K562 (cell line): Measurements from ENCODE around the gene SYNPO2. TPM values are rescaled to one million over a fixed set of nuclear protein-coding genes. Genes with fewer than 3 reads are reported as not detected.

Experiments used
- ATAC-seq: fragments of 200-7000 bp; cut with Tn5 transposase; 3 replicates; pipeline ENCODE4 v1.9.1; 2020; ENCODE audit warnings: moderate library complexity
- BruUV-seq: library from RNA; stranded (reverse); fragments of 400-500 nt; replicated peaks from 2 replicates; lab custom pipeline; 2021; lab: Mats Ljungman, UMichigan
- CTCF ChIA-PET: fragments of 300-600 bp; formaldehyde crosslinking; extraction: SDS; loops from one replicate; lab custom pipeline; 2021; ENCODE audit warnings: low intra/inter-chr PET ratio; lab: Yijun Ruan, JAX
- POLR2A ChIA-PET: fragments of 300-600, 350-650 bp; sonication (Branson Sonifier 250); formaldehyde crosslinking; extraction: SDS; loops from one replicate; lab custom pipeline; 2021; ENCODE audit warnings: antibody characterized with exemption, inconsistent platforms; lab: Yijun Ruan, JAX
- DNase-seq, 4 experiments: peaks; one replicate each; pipeline versions ENCODE4 v3.0.0 to v3.0.0-alpha.2; 2011 to 2018; ENCODE audit warnings: low spot score in 3 of 4, mixed read lengths in 3 of 4; ENCODE audit errors: extremely low read depth in 1 of 4
- FAIRE-seq: peaks from 2 replicates; lab custom pipeline; 2011; peaks lifted over from hg19 to GRCh38; lab: Jason Lieb, UNC
- H2AFZ ChIP-seq: 2 replicates; pipeline ENCODE4 v1.6.0; 2011; ENCODE audit warnings: low read depth, low read length, control low read depth, inconsistent platforms
- H3K27ac ChIP-seq: fragments of 200-600 bp; 3 replicates; pipeline ENCODE4 v1.8.0; 2011; ENCODE audit warnings: low read depth, mild to moderate bottlenecking, control low read depth, inconsistent platforms, low read length, moderate library complexity, mixed read lengths; ENCODE audit errors: extremely low read depth
- H3K27me3 ChIP-seq, 2 experiments: fragments of 300-600 bp in 1 of 2; 2 replicates in 1 of 2; 3 replicates in 1 of 2; pipeline versions ENCODE4 v1.6.0 to v1.8.0; 2011; ENCODE audit warnings: inconsistent platforms in 2 of 2, low read length in 2 of 2, mild to moderate bottlenecking in 1 of 2, mixed read lengths in 1 of 2, moderate library complexity in 1 of 2; ENCODE audit not compliant: control insufficient read depth in 2 of 2, insufficient read depth in 2 of 2
- H3K36me3 ChIP-seq: fragments of 300-600 bp; 3 replicates; pipeline ENCODE4 v1.8.0; 2011; ENCODE audit warnings: mild to moderate bottlenecking, low read length, inconsistent platforms; ENCODE audit not compliant: control insufficient read depth, insufficient read depth
- H3K4me1 ChIP-seq, 2 experiments: fragments of 200-600 bp in 1 of 2; replicated peaks in 1 of 2; 2 replicates in 1 of 2; 3 replicates in 1 of 2; pipeline versions ENCODE4 v1.5.1 to v1.8.0; 2011; ENCODE audit warnings: inconsistent platforms in 2 of 2, low read length in 2 of 2, mild to moderate bottlenecking in 1 of 2, mixed read lengths in 1 of 2, moderate library complexity in 1 of 2; ENCODE audit not compliant: control insufficient read depth in 2 of 2, insufficient read depth in 2 of 2
- H3K4me2 ChIP-seq: 2 replicates; pipeline ENCODE4 v1.6.1; 2011; ENCODE audit warnings: low read length, control low read depth, inconsistent platforms, mixed read lengths; ENCODE audit not compliant: insufficient read depth
- H3K4me3 ChIP-seq: fragments of 200-600 bp; sonication (generic), shearing (Covaris generic); 2 replicates; pipeline ENCODE4 v1.5.1; 2016; ENCODE audit warnings: control low read depth, inconsistent platforms
- H3K79me2 ChIP-seq: fragments of 200-600 bp; 3 replicates; pipeline ENCODE4 v1.8.0; 2011; ENCODE audit warnings: low read length, inconsistent platforms; ENCODE audit not compliant: control insufficient read depth, insufficient read depth
- H3K9ac ChIP-seq, 2 experiments: 2 replicates each; pipeline versions ENCODE4 v1.6.0 to v1.6.1; 2011; ENCODE audit warnings: low read depth in 2 of 2, low read length in 2 of 2, control low read depth in 1 of 2, inconsistent platforms in 1 of 2, mild to moderate bottlenecking in 1 of 2, mixed read lengths in 1 of 2; ENCODE audit not compliant: insufficient read depth in 1 of 2
- H3K9me1 ChIP-seq: one replicate; pipeline ENCODE4 v1.6.0; 2011; ENCODE audit warnings: inconsistent platforms, mild to moderate bottlenecking, low read length, moderate library complexity; ENCODE audit not compliant: control insufficient read depth, insufficient read depth
- H3K9me3 ChIP-seq: replicated peaks from 2 replicates; pipeline ENCODE4 v1.5.1; 2011; ENCODE audit warnings: low read depth, low read length, inconsistent platforms; ENCODE audit not compliant: control insufficient read depth, insufficient read depth
- H4K20me1 ChIP-seq: replicated peaks from 2 replicates; pipeline ENCODE4 v1.6.1; 2011; ENCODE audit warnings: low read length, inconsistent platforms, mixed read lengths; ENCODE audit not compliant: control insufficient read depth, insufficient read depth
- CEBPB ChIP-seq: fragments of 450-650 bp; IDR thresholded peaks from 2 replicates; pipeline ENCODE4 v1.6.1; 2016; ENCODE audit warnings: missing genetic modification characterization, missing compliant biosample characterization
- CEBPG ChIP-seq, 3 experiments: fragments of 200-800 bp in 1 of 3; sonication (Bioruptor generic) in 1 of 3; sonication (generic) in 1 of 3; formaldehyde crosslinking in 1 of 3; IDR thresholded peaks in 2 of 3; conservative IDR thresholded peaks in 1 of 3; 2 replicates each; pipeline versions ENCODE4 v1.6.1 to v1.8.0; 2016 to 2022; ENCODE audit warnings: missing compliant biosample characterization in 2 of 3, missing genetic modification characterization in 2 of 3, mild to moderate bottlenecking in 1 of 3, missing genetic modification reagents in 1 of 3
- STAT6 ChIP-seq: sonication (generic); formaldehyde crosslinking; IDR thresholded peaks from 2 replicates; pipeline ENCODE4 v1.8.1; 2023; ENCODE audit warnings: mild to moderate bottlenecking, missing genetic modification reagents
- WGBS: fragments of 100-300 bp; shearing (Covaris generic); methylation state at CpG from one replicate; pipeline ENCODE4 v1.1.6; 2016; ENCODE audit warnings: low coverage, mixed read lengths; ENCODE audit not compliant: insufficient coverage; ENCODE audit errors: missing lambda C conversion rate; 5-methylcytosine and 5-hydroxymethylcytosine counted together
- in situ Hi-C: fragments of 300-500 bp; cut with MboI; formaldehyde crosslinking; loops from 4 replicates; pipeline ENCODE4 v1.15.0; 2018; ENCODE audit warnings: inconsistent platforms, mixed read lengths
- intact Hi-C: fragments of 100-400 bp; cut with micrococcal nuclease; formaldehyde crosslinking; loops from 2 replicates; pipeline ENCODE4 v1.14.2; 2022
- polyA plus RNA-seq, 8 experiments: library from polyadenylated mRNA; depleted of rRNA in 4 of 8; stranded (reverse) in 5 of 8; unstranded in 3 of 8; fragments of >200 nt; fragmentation: Nextera tagmentation in 2 of 8; fragmentation: Illumina TruSeq in 1 of 8; extraction: Ambion mirVana in 2 of 8; extraction: Trizol in 1 of 8; gene quantifications; 2 replicates each; pipeline versions ENCODE4 v1.2.1 to v1.2.3, GENCODE V29; 2011 to 2014; ENCODE audit warnings: inconsistent platforms in 1 of 8, missing spikeins in 1 of 8
- total RNA-seq, 7 experiments: library from RNA; depleted of rRNA in 6 of 7; stranded (reverse); fragments of >200 nt in 6 of 7; fragmentation: Illumina TruSeq in 2 of 7; extraction: Trizol in 2 of 7; gene quantifications; 2 replicates each; pipeline versions ENCODE4 v1.2.1 to v1.2.3, GENCODE V29; 2011 to 2021; ENCODE audit warnings: low replicate concordance in 1 of 7

The SYNPO2 gene
- total and polyA plus RNA-seq, 9 of the 15 experiments (the other 6 are each of a cell fraction or from before 2014, with no cell fraction given) = 0.03 to 0.18 TPM; not detected in 7

- Histone ChIP-seq H3K9me3 (peaks cover 4% of the 10 kb centered on the region; the same call in 1 of the 2 replicates), H3K9me1 (no peaks in the 10 kb centered on the region), H3K79me2 (no peaks in the 10 kb centered on the region), H4K20me1 (no peaks in the 10 kb centered on the region), H3K27ac (no peak overlapping the region), H2AFZ (0 out of 2 replicates have a peak overlapping the region, but pooled peaks have one; percentile 52), H3K9ac (no peak overlapping the region), H3K4me1 (no peaks in the 10 kb centered on the region; a peak in 1 of 5 replicates), H3K27me3 (peaks cover 2 to 15% of the 10 kb centered on the region in 2 experiments; a peak in 2 of 5 replicates), H3K4me3 (no peak overlapping the region), H3K4me2 (no peak overlapping the region), H3K36me3 (no peaks in the 10 kb centered on the region)
- ChIA-PET CTCF (no interaction called here), POLR2A (no interaction called here)
- no TSS peak for BruUV-seq
- intact Hi-C loops (no loop called here), in situ Hi-C loops (no loop called here)
- DNase-seq = no peak
- 22% methylated on average over 12 of the region's 12 CpGs for WGBS
- ATAC-seq = peak; percentile 75
- no peak for FAIRE-seq
- TF ChIP-seq CEBPB (tag) (peak; percentile 86), CEBPG (CRISPR knock-in tag; IDR thresholded peaks at IDR 0.05) (no peak), CEBPG (tag; conservative IDR thresholded peaks at IDR 0.05 in 1 of 2, IDR thresholded peaks at IDR 0.05 in 1 of 2) (peak; percentile 64 to 78), STAT6 (no peak)
These were observed 7.0 kb upstream of the SYNPO2 start for GRCh38 chr4:118881512-118882146.
